Ovary (tissue), 9 donors: ENCODE data around the gene AOAH. TPM values are rescaled to one million over a fixed set of nuclear protein-coding genes. Genes with fewer than 3 reads are reported as not detected.

Experiments
- DNase-seq, 5 donors: peaks; one replicate each; pipeline ENCODE4 v3.0.0-alpha.2; 2019 to 2020
- H3K27ac ChIP-seq, 2 donors: fragments of 200-600 bp; one replicate each; pipeline versions ENCODE4 v1.5.1 to v1.8.0; 2019 to 2022
- H3K27me3 ChIP-seq: fragments of 200-600 bp; one replicate; pipeline ENCODE4 v1.8.0; 2022
- H3K36me3 ChIP-seq: fragments of 200-600 bp; sonication (generic); one replicate; pipeline ENCODE4 v1.5.1; 2019
- H3K4me1 ChIP-seq: one replicate; pipeline ENCODE4 v1.8.1; 2013; ENCODE audit warnings: mild to moderate bottlenecking, moderate library complexity; ENCODE audit not compliant: insufficient read depth
- H3K4me3 ChIP-seq: fragments of 200-600 bp; sonication (generic); one replicate; pipeline ENCODE4 v1.5.1; 2017
- H3K9me3 ChIP-seq, 2 donors: fragments of 200-600 bp in 1 of 2; sonication (generic) in 1 of 2; one replicate each; pipeline versions ENCODE4 v1.5.1 to v1.8.1; 2013 to 2019; ENCODE audit warnings: mild to moderate bottlenecking in 1 of 2, moderate library complexity in 1 of 2
- CTCF ChIP-seq, 3 donors: fragments of 450-650 bp in 2 of 3; fragments of 200-600 bp in 1 of 3; IDR thresholded peaks; one replicate each; pipeline versions ENCODE4 v1.5.1 to v1.8.0; 2016 to 2022; ENCODE audit warnings: antibody characterized with exemption in 3 of 3, mild to moderate bottlenecking in 1 of 3
- EP300 ChIP-seq: sonication (generic); formaldehyde crosslinking; IDR thresholded peaks from one replicate; pipeline ENCODE4 v1.6.1; 2017; ENCODE audit warnings: antibody characterized with exemption
- POLR2A ChIP-seq: fragments of 450-650 bp; IDR thresholded peaks from one replicate; pipeline ENCODE4 v1.6.1; 2017; ENCODE audit warnings: antibody characterized with exemption, mild to moderate bottlenecking, moderate library complexity
- WGBS, 3 donors: extraction: QIAGEN DNeasy Blood & Tissue Kit in 1 of 3; methylation state at CpG; one replicate each; pipeline versions ENCODE4 v1.1.5 to v1.1.7; 2013 to 2017; 5-methylcytosine and 5-hydroxymethylcytosine counted together
- intact Hi-C, 4 donors: fragments of 100-400 bp; cut with DNase I; formaldehyde crosslinking; loops; one replicate each; pipeline versions ENCODE4 v1.11.0 to v1.15.1; 2022 to 2023
- polyA plus RNA-seq, 2 donors: library from polyadenylated mRNA; stranded (reverse); fragments of 200-250 nt in 1 of 2; fragments of 350-450 nt in 1 of 2; fragmentation: Illumina TruSeq in 1 of 2; extraction: RNeasy Lipid Tissue Mini Kit (QIAGEN cat#74804) in 1 of 2; gene quantifications; one replicate each; pipeline ENCODE4 v1.2.3, GENCODE V29; 2013 to 2014
- total RNA-seq, 7 donors: library from RNA; depleted of rRNA in 2 of 7; stranded (reverse); fragments of >200 nt in 2 of 7; fragmentation: NEBNext Ultra II Directional in 3 of 7; extraction: Animal tissue kit (Norgen Biotek cat#: 25700) in 3 of 7; gene quantifications; one replicate each; pipeline versions ENCODE4 v1.1.0 to v1.2.4, GENCODE V29; 2016 to 2023
- donor health status: DM: no; HTN: no; CAD: no; lungs with moderate emphysema.
- donor health status: DM: no; HTN: no; CAD: no.
- donor health status: Bipolar disorder and iron deficiency.
- donor health status: DM: yes; HTN: yes; CAD: no.
- donor health status: DM: no; HTN: no; CAD: no.
- donor health status: DM: yes; HTN: yes; CAD: no.

Gene AOAH
- total and polyA plus RNA-seq, 9 donors: 0.83 to 14.0 (median 4.8) TPM

- Histone ChIP-seq H3K27ac (no peak overlapping the region), H3K4me1 (no peaks in the 10 kb centered on the region), H3K4me3 (no peak overlapping the region), H3K36me3 (no peaks in the 10 kb centered on the region), H3K9me3 (no peaks in the 10 kb centered on the region), H3K27me3 (no peaks in the 10 kb centered on the region)
- TF ChIP-seq EP300: no peak
- no peak for TF ChIP-seq POLR2A
- TF ChIP-seq CTCF (IDR thresholded peaks at IDR 0.05): no peak
- intact Hi-C loops: no loop called here
- WGBS, 3 donors: 77 to 86% (median 82%) methylated on average over 2 of the region's 2 CpGs
- DNase-seq: no peak
These were observed 25.1 kb upstream of the AOAH start for GRCh38 chr7:36749282-36749960.

- TF ChIP-seq POLR2A: no peak
- H3K4me3 ChIP-seq: no peak overlapping the region
- H3K4me1 ChIP-seq: no peaks in the 10 kb centered on the region
- no peaks in the 10 kb centered on the region for H3K27me3 ChIP-seq
- intact Hi-C loops: no loop called here
- 79 to 82% (median 81%) methylated on average over 7 of the region's 7 CpGs for WGBS, 3 donors
- H3K36me3 ChIP-seq: no peaks in the 10 kb centered on the region
- no peak overlapping the region for H3K27ac ChIP-seq
- no peaks in the 10 kb centered on the region for H3K9me3 ChIP-seq
- no peak for DNase-seq
These were observed 23.8 kb upstream of the AOAH start for GRCh38 chr7:36748017-36748487.

- intact Hi-C loops: no loop called here
- 72 to 77% (median 76%) methylated on average over 4 of the region's 4 CpGs for WGBS, 3 donors
- Histone ChIP-seq H3K4me3 (no peak overlapping the region), H3K27ac (no peak overlapping the region), H3K36me3 (no peaks in the 10 kb centered on the region), H3K27me3 (no peaks in the 10 kb centered on the region), H3K9me3 (no peaks in the 10 kb centered on the region), H3K4me1 (no peaks in the 10 kb centered on the region)
- TF ChIP-seq EP300 (no peak), POLR2A (no peak), CTCF (IDR thresholded peaks at IDR 0.05) (no peak)
- DNase-seq: no peak
These were observed 23.2 kb upstream of the AOAH start for GRCh38 chr7:36747280-36748016.

GRCh38 chr7:36746347-36746746, 22.1 kb upstream of the AOAH start:
- H3K4me1 ChIP-seq: no peaks in the 10 kb centered on the region
- no peaks in the 10 kb centered on the region for H3K36me3 ChIP-seq
- no peaks in the 10 kb centered on the region for H3K27me3 ChIP-seq
- no peak overlapping the region for H3K4me3 ChIP-seq
- intact Hi-C loops: no loop called here
- no peak for DNase-seq
- TF ChIP-seq POLR2A: no peak
- no peak for TF ChIP-seq EP300
- no peak for TF ChIP-seq CTCF (IDR thresholded peaks at IDR 0.05)
- no peak overlapping the region for H3K27ac ChIP-seq
- 40 to 55% (median 49%) methylated on average over 5 of the region's 5 CpGs for WGBS, 3 donors
- no peaks in the 10 kb centered on the region for H3K9me3 ChIP-seq
